HL-60/S4 (cell line): ENCODE measurements around the gene PHC2.

Experiments
- in situ Hi-C: fragments of 300-500 bp; cut with MboI; formaldehyde crosslinking; loops from 2 replicates; pipeline ENCODE4 v1.14.3; 2022; ENCODE audit warnings: low sequenced_read_pairs

Gene PHC2

GRCh38 chr1:33337441-33337840, 93.5 kb downstream of the PHC2 start:
- in situ Hi-C loops = no loop called here

GRCh38 chr1:33336580-33336979, 94.3 kb downstream of the PHC2 start:
- in situ Hi-C loops = no loop called here

GRCh38 chr1:33335020-33335419, 95.9 kb downstream of the PHC2 start:
- in situ Hi-C loops = no loop called here

GRCh38 chr1:33334081-33334552, 96.8 kb downstream of the PHC2 start:
- in situ Hi-C loops = no loop called here

GRCh38 chr1:33332881-33333280, 98.0 kb downstream of the PHC2 start:
- in situ Hi-C loops = no loop called here

- in situ Hi-C loops = no loop called here
Observed at GRCh38 chr1:33332357-33332789, 98.5 kb downstream of the PHC2 start.

- in situ Hi-C loops = no loop called here
Observed at GRCh38 chr1:33331444-33332356, 99.2 kb downstream of the PHC2 start.

- in situ Hi-C loops = no loop called here
Observed at GRCh38 chr1:33330906-33331305, 100.0 kb downstream of the PHC2 start.

GRCh38 chr1:33330361-33330890, 100.5 kb downstream of the PHC2 start:
- in situ Hi-C loops = no loop called here

- in situ Hi-C loops = no loop called here
Observed at GRCh38 chr1:33329600-33330305, 101.1 kb downstream of the PHC2 start.

- in situ Hi-C loops = no loop called here
Observed at GRCh38 chr1:33328817-33329216, 102.1 kb downstream of the PHC2 start.

- in situ Hi-C loops = no loop called here
Observed at GRCh38 chr1:33327587-33328325, 103.1 kb downstream of the PHC2 start.

- in situ Hi-C loops = no loop called here
Observed at GRCh38 chr1:33326785-33327184, 104.1 kb downstream of the PHC2 start.

- in situ Hi-C loops = no loop called here
Observed at GRCh38 chr1:33324677-33325575, 106.0 kb downstream of the PHC2 start.

- in situ Hi-C loops = no loop called here
Observed at GRCh38 chr1:33323663-33324477, 107.0 kb downstream of the PHC2 start.

GRCh38 chr1:33322870-33323585, 107.9 kb downstream of the PHC2 start:
- in situ Hi-C loops = no loop called here

GRCh38 chr1:33322109-33322508, 108.8 kb downstream of the PHC2 start:
- in situ Hi-C loops = no loop called here

- in situ Hi-C loops = no loop called here
Observed at GRCh38 chr1:33321178-33321577, 109.7 kb downstream of the PHC2 start.
